Fibroblast of lung (primary cell): ENCODE measurements around the gene OGFR. TPM values are rescaled to one million over a fixed set of nuclear protein-coding genes. Genes with fewer than 3 reads are reported as not detected.

ENCODE experiments used
- DNase-seq, 2 donors: peaks; one replicate each; pipeline versions ENCODE4 v3.0.0 to v3.0.0-alpha.2; 2010; ENCODE audit warnings: low read depth in 2 of 2
- H2AFZ ChIP-seq: 2 replicates; pipeline ENCODE4 v1.5.1; 2012; ENCODE audit warnings: low read length, control low read depth, inconsistent platforms
- H3K27ac ChIP-seq: 2 replicates; pipeline ENCODE4 v1.5.1; 2011; ENCODE audit warnings: low read length, control low read depth; ENCODE audit not compliant: insufficient read depth
- H3K27me3 ChIP-seq: 2 replicates; pipeline ENCODE4 v1.5.1; 2011; ENCODE audit warnings: mild to moderate bottlenecking, low read length; ENCODE audit not compliant: control insufficient read depth, insufficient read depth
- H3K36me3 ChIP-seq: 2 replicates; pipeline ENCODE4 v1.5.1; 2011; ENCODE audit warnings: low read length; ENCODE audit not compliant: control insufficient read depth, insufficient read depth
- H3K4me1 ChIP-seq: 2 replicates; pipeline ENCODE4 v1.5.1; 2011; ENCODE audit warnings: low read length; ENCODE audit not compliant: control insufficient read depth, insufficient read depth; ENCODE audit errors: extremely low read depth
- H3K4me2 ChIP-seq: 2 replicates; pipeline ENCODE4 v1.5.1; 2011; ENCODE audit warnings: low read length, control low read depth; ENCODE audit not compliant: insufficient read depth; ENCODE audit errors: extremely low read depth
- H3K4me3 ChIP-seq, 4 experiments: fragments of 200-600 bp in 1 of 4; sonication (generic) in 1 of 4; replicated peaks in 1 of 4; 2 replicates each; pipeline ENCODE4 v1.5.1; 2011 to 2016; ENCODE audit warnings: low read length in 4 of 4, low read depth in 3 of 4, mild to moderate bottlenecking in 3 of 4, control low read depth in 2 of 4, inconsistent platforms in 1 of 4, mixed read lengths in 1 of 4; ENCODE audit not compliant: insufficient read depth in 1 of 4; ENCODE audit errors: control extremely low read depth in 1 of 4
- H3K79me2 ChIP-seq: 2 replicates; pipeline ENCODE4 v1.5.1; 2012; ENCODE audit warnings: mild to moderate bottlenecking, low read length, inconsistent platforms; ENCODE audit not compliant: control insufficient read depth, insufficient read depth
- H3K9ac ChIP-seq: 2 replicates; pipeline ENCODE4 v1.5.1; 2011; ENCODE audit warnings: mild to moderate bottlenecking, low read length, control low read depth; ENCODE audit not compliant: insufficient read depth
- H3K9me3 ChIP-seq: 2 replicates; pipeline ENCODE4 v1.5.1; 2012; ENCODE audit warnings: low read depth, low read length; ENCODE audit not compliant: control insufficient read depth, insufficient read depth
- H4K20me1 ChIP-seq: 2 replicates; pipeline ENCODE4 v1.5.1; 2011; ENCODE audit warnings: low read length; ENCODE audit not compliant: control insufficient read depth, insufficient read depth; ENCODE audit errors: extremely low read depth
- EZH2 ChIP-seq: IDR thresholded peaks from 2 replicates; pipeline ENCODE4 v1.5.1; 2012; ENCODE audit warnings: low read length, control low read depth, mild to moderate bottlenecking; ENCODE audit errors: missing control alignments
- polyA plus RNA-seq, 2 donors: library from polyadenylated mRNA; depleted of rRNA in 1 of 2; stranded (reverse) in 1 of 2; unstranded in 1 of 2; fragments of >200 nt; gene quantifications; 2 replicates each; pipeline ENCODE4 v1.2.1, GENCODE V29; 2011 to 2012; ENCODE audit warnings: missing spikeins in 1 of 2
- total RNA-seq: library from RNA; depleted of rRNA; stranded (reverse); fragments of >200 nt; gene quantifications from 2 replicates; pipeline ENCODE4 v1.2.1, GENCODE V29; 2014
- TF ChIP-seq, protein P1 (sequence below), 2 donors: IDR thresholded peaks in 1 of 2; conservative IDR thresholded peaks in 1 of 2; 1 replicate in 1 of 2; 2 replicates in 1 of 2; pipeline ENCODE4 v1.5.1; 2011 to 2012; ENCODE audit warnings: low read length in 2 of 2, control low read depth in 1 of 2, inconsistent platforms in 1 of 2, low read depth in 1 of 2, mild to moderate bottlenecking in 1 of 2

Gene OGFR
- total and polyA plus RNA-seq, 2 donors (not counting 1 experiment from before 2014, with no cell fraction given): 19.7 to 34.0 TPM

DNA sequence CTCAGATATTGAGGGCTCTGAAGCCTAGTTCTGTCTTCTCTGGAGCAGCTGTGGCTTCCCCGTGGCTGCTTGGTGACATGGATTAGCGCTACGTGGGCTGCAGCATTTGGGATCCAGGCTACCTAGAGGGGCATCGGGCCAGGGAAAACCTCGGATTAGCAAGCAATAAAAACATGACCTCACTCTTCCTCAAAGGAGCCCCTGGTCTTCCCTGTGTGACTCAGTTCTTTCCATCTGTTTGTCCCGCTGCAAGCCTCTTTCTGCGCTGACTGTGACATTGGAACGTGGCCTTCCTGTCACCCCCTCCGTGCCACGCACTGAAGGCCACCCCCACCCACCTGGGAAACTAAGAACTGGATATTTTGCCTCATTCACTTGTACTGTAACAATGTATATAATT is 4.8 kb upstream of the OGFR start:
- no peak for TF ChIP-seq EZH2
- TF ChIP-seq, protein P1, sequence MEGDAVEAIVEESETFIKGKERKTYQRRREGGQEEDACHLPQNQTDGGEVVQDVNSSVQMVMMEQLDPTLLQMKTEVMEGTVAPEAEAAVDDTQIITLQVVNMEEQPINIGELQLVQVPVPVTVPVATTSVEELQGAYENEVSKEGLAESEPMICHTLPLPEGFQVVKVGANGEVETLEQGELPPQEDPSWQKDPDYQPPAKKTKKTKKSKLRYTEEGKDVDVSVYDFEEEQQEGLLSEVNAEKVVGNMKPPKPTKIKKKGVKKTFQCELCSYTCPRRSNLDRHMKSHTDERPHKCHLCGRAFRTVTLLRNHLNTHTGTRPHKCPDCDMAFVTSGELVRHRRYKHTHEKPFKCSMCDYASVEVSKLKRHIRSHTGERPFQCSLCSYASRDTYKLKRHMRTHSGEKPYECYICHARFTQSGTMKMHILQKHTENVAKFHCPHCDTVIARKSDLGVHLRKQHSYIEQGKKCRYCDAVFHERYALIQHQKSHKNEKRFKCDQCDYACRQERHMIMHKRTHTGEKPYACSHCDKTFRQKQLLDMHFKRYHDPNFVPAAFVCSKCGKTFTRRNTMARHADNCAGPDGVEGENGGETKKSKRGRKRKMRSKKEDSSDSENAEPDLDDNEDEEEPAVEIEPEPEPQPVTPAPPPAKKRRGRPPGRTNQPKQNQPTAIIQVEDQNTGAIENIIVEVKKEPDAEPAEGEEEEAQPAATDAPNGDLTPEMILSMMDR (conservative IDR thresholded peaks at IDR 0.05 in 1 of 2, IDR thresholded peaks at IDR 0.05 in 1 of 2; ENCODE audit: low read depth in 1 of 2, low read length in 2 of 2): no peak
- no peaks in the 10 kb centered on the region for H3K9me3 ChIP-seq
- H2AFZ ChIP-seq: no peak overlapping the region
- H3K9ac ChIP-seq: no peak overlapping the region
- H4K20me1 ChIP-seq: no peaks in the 10 kb centered on the region
- H3K4me3 ChIP-seq: no peak overlapping the region
- no peak for DNase-seq
- H3K27ac ChIP-seq: no peak overlapping the region
- peaks cover 2% of the 10 kb centered on the region for H3K4me1 ChIP-seq
- H3K36me3 ChIP-seq: peaks cover 23% of the 10 kb centered on the region
- no peaks in the 10 kb centered on the region for H3K27me3 ChIP-seq
- peaks cover 9% of the 10 kb centered on the region for H3K79me2 ChIP-seq
- H3K4me2 ChIP-seq: no peak overlapping the region

GRCh38 chr20:62800314-62801259 is 4.0 kb upstream of the OGFR start:
- no peak overlapping the region for H3K4me2 ChIP-seq
- peaks cover 23% of the 10 kb centered on the region for H3K36me3 ChIP-seq
- H3K27me3 ChIP-seq: no peaks in the 10 kb centered on the region
- H3K27ac ChIP-seq: no peak overlapping the region
- DNase-seq: no peak
- no peak overlapping the region for H3K4me3 ChIP-seq
- H2AFZ ChIP-seq: no peak overlapping the region
- no peaks in the 10 kb centered on the region for H4K20me1 ChIP-seq
- H3K4me1 ChIP-seq: no peaks in the 10 kb centered on the region
- no peak overlapping the region for H3K9ac ChIP-seq
- TF ChIP-seq, protein P1 (conservative IDR thresholded peaks at IDR 0.05 in 1 of 2, IDR thresholded peaks at IDR 0.05 in 1 of 2; ENCODE audit: low read depth in 1 of 2, low read length in 2 of 2): no peak
- TF ChIP-seq EZH2: no peak
- H3K9me3 ChIP-seq: no peaks in the 10 kb centered on the region
- H3K79me2 ChIP-seq: peaks cover 12% of the 10 kb centered on the region

DNA sequence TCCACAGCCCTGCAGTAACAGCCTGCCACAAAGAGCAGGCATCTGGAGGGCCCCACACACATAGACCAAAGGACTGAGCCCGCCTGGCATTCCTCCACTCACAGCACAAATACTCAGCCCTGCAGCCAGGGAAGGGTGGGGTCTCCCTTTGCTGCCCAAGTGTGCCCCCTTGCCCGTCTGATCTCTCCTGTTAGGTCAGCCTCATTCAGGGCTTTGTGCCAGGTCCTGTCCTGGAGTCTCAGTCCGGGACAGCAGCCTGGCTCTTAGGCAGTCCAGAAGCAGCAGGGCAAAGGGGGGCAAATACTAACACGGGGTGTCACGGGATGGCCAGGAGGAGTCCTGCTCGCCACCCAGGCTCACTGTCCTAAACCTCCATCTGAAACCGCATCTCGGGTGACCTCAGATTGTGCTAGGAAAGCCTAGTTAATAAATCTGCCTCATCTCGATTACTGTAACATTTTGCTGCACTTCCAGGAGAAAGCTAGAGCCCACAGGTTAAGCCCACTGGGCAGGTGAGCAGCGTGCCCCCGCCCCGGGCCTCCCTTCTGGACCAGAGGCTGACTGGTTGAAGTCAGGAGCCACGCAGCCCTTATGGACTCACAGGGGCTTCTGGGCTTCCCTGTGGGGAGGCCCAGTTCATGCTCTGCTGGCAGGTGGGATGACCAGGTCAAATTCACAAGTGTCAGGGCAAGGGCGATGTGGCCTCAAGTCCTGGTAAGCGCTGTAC is 3.2 kb upstream of the OGFR start:
- H3K27me3 ChIP-seq: no peaks in the 10 kb centered on the region
- H3K36me3 ChIP-seq: peaks cover 23% of the 10 kb centered on the region
- H3K4me1 ChIP-seq: no peaks in the 10 kb centered on the region
- H3K4me2 ChIP-seq: no peak overlapping the region
- H3K27ac ChIP-seq: no peak overlapping the region
- H3K4me3 ChIP-seq: no peak overlapping the region
- no peak for TF ChIP-seq EZH2
- TF ChIP-seq, protein P1 (conservative IDR thresholded peaks at IDR 0.05 in 1 of 2, IDR thresholded peaks at IDR 0.05 in 1 of 2; ENCODE audit: low read depth in 1 of 2, low read length in 2 of 2): no peak
- peaks cover 20% of the 10 kb centered on the region for H3K79me2 ChIP-seq
- H4K20me1 ChIP-seq: no peaks in the 10 kb centered on the region
- no peak overlapping the region for H3K9ac ChIP-seq
- no peak for DNase-seq
- H2AFZ ChIP-seq: no peak overlapping the region
- no peaks in the 10 kb centered on the region for H3K9me3 ChIP-seq
